NCI-H345 treated with DMSO at 0.1 percent for 48 hours (cell line): ENCODE data around the gene TOE1.
"Not testable (repeated sequence)": the region's sequence is repeated elsewhere in the genome, so short reads cannot be mapped to it uniquely, and the experiment has no call there.

ENCODE experiments used
- DNase-seq: peaks from one replicate; lab custom pipeline; 2025; ENCODE audit not compliant: unreplicated experiment; lab: John Stamatoyannopoulos, UW

TOE1 gene

DNA sequence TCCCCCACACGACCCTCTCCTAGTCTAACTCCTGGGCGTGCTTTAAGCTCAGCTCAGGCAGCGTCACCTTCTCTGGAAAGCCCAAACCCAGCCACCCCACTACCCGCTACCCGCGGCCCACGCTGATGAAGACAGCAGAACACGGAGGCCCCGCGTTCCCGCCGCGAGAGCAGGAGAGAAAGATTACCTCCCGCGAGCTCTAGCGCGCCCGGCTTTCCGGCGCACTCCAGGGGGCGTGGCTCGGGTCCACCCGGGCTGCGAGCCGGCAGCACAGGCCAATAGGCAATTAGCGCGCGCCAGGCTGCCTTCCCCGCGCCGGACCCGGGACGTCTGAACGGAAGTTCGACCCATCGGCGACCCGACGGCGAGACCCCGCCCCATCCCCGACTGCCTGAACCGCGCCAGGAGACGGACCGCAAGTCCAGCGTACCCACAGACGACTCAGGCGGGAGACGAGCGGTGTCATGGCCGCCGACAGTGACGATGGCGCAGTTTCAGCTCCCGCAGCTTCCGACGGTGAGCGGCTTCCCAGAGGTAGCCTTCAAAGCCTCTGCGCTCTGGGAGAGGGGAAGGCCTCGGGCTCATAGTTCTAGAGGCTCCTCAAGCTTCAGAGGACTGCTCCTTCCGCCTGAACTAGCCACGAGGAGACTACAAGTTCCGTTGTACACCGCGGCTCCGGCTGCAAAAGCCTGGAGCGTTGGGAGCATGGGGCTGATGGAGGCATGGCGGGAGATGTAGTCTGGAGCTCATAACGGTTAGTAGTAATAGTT lies at the start of gene TOE1, which contains the start of gene MUTYH:
TSS of gene TOE1 (plus strand) at position 382 of the 770 bp plus-strand sequence. CDS start at position 465, 83 bp downstream.
TSS of gene MUTYH (minus strand) at position 652 of the 770 bp plus-strand sequence. CDS start 5,935 bp downstream, outside the sequence.
- DNase-seq = peak; percentile 85

DNA sequence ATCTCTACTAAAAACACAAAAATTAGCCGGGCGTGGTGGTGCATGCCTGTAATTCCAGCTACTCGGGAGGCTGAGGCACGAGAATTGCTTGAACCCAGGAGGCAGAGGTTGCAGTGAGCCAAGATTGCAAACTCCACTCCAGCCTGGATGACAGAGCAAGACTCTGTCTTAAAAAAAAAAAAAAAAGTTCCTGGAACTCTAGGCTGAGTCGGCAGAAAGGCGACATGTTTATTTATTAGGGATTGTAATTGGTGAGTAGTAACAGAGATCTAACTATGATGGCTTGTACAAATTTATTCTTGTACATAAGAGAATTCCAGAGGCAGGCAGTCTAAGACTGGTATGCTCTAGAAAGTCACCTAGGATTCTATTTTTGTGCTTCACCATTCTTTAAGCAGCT lies 49.0 kb upstream of the TOE1 start:
- not testable (repeated sequence) for DNase-seq

DNA sequence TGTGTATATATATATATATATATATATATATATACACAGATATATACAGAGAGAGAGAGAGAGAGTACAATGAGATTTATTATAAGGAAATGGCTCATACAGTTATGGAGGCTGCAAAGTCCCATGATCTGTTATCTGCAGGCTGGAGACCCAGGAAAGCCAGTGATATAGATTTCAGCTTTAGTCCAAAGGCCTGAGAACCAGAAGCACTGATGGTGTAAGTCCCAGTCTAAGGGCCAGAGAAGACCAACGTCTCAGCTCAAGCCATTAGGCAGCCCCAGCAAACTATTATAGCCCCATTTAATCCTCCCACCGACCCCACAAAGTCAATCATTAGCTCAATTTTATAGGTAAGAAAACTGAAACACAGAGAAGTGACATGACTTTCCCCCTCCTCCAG lies 48.3 kb upstream of the TOE1 start:
- DNase-seq = no peak

DNA sequence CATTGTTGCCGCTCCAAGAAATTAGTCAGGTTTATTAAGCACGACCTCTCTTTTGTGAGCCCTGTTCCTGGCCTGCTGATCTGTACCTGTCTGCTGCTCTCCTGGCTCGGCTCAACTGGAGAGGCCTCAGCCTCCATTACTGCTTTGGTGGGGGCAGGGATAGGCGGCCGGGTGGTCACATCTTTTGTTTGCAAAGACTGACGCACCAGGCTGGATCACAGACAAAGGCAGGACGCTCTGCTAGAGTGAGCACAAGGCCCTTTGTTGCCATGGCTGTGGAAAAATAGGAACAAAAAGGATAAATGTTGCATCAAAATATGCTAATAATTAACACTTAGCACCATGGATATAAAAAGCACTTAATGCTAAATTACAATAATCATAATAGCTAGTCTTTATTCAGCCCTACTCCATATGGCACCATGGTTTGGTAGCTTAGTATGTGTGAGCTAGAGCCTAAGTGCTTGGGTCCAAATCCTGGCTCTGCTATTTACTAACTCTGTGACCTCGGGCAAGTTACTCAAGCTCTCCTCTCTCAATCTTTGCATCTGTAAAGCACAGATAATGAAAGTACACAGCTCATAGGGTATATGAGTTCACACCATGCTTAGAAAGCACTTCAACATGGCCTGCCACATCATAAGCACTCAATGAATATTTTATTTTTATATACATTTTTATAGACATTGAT lies 42.2 kb upstream of the TOE1 start:
- DNase-seq = no peak

DNA sequence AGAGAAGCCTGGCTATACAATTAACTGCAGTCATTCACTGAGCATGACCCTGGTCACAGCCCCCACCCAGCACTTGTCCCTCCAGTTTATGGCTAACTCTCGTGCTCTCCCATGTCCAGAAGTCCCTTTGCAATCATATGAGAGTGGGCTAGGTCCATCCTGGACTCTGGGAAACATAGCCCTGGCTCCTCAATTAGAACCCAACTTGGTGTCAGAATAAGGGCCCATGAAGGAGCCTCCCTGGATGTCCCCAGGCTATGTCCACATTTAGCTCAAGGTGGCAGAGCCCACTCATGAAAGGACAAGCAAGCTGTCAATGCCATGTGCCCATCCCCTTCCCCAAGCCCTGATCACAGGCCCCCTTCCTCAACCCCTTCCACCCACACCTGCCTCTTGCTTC lies 40.7 kb upstream of the TOE1 start:
- DNase-seq = no peak

DNA sequence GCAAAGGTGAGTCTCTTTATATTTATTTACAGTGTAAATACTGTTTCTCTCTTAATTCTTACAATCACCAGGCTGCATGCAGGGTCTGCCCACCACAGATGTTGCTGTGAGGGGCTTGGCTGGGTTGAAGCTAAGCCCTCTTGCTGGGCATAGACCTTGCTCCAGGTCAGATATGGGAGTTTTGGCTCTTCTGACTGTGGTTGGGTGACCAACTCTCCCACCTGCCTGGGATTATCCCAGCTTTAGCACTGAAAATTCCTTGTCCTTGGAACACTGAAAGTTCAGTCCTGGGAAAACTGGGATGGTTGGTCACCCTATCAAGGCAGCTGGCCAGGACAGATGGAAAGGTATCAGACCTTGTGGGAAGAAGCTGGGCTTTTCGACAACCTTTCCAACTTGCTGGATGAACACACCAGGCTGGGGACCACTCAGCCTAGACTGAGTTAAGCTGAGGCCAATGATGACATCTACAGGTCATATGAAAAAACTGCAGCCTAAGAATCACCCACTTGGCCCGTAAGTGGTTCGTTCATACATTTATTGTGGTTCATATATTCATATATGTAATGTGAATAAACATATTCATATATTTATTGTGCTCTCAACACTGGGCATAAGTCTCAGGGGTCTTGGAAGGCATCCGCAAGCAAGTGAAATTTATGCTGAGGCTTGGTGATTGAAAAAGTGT lies 39.8 kb upstream of the TOE1 start:
- peak; percentile 72 for DNase-seq

DNA sequence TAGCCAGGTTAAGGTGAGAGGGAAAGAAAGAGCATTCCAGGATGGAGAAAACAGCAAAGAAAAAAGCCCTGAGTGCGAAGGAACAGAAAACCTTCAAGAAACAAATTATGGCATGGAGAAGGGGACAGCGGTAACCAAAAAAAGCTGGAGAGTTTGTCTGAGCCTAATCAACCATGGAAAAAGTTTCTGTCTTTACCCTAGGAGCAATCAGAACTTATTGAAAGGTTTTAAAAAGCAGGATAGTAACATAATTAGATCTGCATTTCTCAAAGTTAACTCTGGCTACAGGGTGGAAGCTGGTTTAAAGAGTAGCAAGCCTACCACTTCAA lies 39.3 kb upstream of the TOE1 start:
- no peak for DNase-seq

DNA sequence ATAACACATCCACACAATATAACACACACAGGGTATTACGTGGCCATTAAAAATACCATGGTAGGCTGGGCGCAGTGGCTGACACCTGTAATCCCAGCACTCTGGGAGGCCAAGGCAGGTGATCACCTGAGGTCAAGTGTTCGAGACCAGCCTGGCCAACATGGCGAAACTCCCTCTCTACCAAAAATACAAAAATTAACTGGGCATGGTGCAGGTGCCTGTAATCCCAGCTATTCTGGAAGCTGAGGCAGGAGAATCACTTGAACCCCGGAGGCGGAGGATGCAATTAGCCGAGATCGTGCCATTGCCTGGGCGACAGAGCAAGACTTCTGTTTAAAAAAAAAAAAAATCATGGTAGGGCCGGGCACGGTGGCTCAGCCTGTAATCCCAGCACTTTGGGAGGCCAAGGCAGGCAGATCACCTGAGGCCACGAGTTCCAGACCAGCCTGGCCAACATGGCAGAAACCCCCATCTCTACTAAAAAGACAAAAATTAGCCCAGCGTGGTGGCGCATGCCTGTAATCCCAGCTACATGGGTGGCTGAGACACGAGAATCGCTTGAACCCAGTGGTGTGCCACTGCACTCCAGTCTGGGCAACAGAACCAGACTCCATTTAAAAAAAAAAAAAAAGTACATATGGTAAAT lies 37.3 kb upstream of the TOE1 start:
- DNase-seq = no peak

DNA sequence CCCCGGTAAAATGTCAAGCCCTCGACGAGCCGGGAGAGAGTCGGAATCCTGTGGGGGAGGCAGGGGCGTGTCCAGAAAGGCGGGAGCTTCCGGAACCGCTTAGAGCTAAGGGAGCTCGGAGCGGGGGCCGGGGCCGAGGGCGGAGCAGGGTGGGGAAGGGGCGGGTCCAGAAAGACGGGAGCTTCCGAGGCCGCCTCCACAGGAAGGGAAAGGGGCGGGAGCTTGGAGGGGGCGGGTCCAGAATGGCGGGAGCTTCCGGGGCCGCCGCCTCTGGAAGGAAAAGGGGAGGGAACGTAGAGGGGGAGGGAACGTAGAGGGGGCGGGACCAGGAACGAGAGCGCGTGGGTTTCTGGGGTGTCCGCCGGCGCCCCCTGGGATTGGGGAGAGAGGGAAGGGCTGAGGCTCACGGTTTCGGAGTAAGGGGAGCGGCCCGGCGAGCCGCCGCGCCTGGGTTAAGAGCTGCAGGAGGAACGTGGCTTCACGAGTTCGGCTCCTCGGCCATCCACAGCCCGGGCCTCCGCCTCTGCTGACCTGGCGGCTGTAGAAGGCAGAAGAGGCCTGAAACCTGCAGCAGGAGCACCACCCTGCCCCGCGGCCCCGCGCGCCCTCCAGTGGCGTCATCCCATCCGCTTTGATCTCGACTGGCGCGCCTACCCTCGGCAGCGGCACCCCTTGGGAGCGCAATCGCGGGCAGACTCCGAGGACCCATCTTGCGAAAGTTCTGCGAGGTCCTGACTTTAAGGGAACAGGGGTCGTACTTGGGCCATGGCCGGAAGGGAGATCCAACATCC lies 36.3 kb upstream of the TOE1 start:
- peak; percentile 86 for DNase-seq

DNA sequence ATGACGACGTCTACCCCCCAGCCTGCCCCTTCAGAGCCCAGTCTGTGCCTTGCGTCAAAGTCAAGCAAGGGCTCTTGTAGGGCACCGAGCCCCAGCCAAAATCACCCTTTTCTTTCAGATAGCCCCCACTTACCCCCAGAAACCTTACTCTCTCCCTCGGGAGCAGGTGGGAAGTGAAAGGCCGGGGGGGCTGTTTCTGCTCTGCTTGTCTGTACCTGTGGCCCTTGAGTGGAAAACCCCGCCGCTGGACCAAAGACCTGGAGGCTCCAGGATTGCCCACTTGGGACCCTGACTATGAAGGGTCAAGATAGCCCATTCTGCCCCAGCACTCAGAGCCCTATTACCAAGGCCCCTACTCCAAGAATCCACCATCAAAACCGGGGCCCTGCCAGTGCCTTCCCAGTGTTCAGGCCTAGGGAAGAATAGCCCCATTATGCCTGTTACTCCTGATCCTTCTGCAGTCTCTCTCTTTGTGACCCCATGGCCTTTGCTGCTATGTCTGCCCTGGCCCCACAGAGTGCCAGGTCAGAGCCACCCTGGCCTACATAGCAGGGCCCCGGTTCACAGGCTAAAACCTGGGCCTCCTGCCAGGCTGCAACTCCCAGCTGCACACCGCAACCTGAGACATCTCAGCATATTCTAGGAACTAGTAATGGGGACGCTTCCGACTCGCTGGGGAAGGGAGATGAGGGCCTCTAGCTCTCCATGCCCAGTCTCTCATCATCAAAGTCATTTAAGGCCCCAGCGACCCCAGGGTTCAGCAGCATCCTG lies 35.5 kb upstream of the TOE1 start:
- no peak for DNase-seq

DNA sequence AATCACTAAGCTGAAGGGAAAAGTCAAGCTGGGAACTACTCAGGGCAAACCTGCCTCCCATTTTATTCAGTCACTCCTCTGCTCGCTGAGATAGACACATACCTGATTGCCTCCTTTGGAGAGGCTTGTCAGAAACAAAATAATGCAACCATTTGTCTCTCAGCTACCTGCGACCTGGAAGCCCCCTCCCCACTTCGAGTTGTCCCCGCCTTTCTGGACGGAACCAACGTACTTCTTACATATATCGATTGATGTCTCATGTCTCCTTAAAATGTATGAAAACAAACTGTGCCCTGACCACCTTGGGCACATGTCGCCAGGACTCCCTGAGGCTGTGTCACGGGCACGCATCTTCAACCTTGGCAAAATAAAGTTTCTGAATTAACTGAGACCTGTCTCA lies 34.7 kb upstream of the TOE1 start:
- no peak for DNase-seq

DNA sequence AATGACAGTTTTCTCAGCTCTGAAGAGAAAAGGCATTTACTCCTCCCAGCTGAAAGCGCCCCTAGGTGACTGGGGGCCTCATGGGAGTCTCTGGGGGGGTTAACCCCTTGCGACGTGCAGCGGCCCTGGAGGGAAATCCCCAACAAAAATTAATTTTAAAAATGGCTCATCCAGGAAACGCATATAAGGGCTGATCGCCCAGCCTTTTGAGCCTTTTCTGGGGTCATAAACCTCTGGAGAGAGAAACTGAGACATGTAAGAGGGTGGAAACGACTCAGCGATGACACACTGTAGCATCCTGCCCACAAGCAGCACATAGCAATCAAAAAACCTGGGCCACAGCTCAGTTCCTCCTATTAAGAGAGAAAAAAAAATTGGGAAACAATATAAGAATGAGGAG lies 33.7 kb upstream of the TOE1 start:
- DNase-seq = no peak

DNA sequence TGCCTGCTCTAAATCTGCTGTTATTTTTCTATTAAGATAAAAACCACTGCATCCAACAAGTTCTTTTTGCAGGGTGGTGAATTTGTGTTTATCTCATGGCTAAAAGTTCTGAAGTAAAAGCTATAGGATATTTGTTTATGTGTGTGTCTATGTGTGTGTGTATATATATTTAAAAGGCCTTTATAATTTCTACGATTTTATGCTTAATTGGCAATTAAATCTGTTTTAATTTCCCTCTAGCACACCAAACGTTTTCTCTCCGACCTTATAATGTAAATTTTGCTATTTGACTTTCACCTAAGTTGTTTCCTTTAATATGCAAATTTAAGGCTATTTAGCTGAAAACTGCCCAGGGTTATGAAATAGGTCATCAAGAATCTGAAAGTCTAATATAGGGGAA lies 33.1 kb upstream of the TOE1 start:
- no peak for DNase-seq

DNA sequence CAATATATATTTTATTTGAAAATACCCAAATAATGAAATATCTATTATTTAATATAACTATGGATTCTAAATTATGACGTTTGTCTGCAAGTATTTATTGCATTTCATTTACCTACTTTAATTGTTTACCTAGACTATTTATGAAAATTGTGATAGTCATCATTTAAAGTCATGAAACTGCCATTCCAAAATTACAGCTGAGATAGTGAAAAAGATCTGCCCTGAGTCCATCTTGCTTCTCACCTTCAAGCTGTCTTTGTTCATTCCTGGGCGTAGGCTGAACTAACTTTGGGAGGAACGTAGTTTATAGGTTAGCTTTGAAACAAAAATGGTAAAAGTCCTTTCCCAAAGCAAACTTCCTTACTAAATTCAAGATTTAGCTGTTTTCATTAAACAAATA lies 25.7 kb upstream of the TOE1 start:
- DNase-seq = no peak

DNA sequence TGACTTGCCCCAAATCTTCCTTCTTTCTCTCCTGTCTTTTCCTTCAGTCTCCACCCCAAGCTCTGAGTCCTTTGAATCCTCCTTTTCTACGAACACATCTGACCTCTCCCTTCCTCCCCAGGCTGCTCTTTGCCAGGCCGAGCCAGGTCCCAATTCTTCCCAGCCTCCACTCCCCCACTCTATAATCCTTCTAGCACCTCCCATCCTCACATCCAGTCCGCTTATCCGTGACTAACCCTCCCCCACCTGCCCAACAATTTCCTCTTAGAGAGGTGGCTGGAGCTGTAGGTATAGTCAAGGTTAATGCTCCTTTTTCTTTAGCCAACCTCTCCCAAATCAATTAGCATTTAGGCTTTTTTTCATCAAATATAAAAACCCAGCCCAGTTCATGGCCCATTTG lies 22.8 kb upstream of the TOE1 start:
- no peak for DNase-seq

DNA sequence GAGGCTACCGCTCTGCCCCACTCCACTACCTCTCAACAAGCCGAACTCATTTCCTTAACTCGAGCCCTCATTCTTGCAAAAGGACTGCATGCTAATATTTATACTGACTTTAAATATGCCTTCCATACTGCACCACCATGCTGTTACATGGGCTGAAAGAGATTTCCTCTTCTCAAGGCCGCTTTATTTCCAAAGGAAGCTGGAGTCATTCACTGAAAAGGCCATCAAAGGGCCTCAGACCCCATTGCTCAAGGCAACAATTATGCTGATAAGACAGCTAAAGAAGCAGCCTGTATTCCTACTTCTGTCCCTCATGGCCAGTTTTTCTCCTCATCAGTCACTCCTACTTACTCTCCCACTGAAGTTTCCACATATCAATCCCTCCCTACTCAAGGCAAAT lies 20.2 kb upstream of the TOE1 start:
- DNase-seq = no peak

DNA sequence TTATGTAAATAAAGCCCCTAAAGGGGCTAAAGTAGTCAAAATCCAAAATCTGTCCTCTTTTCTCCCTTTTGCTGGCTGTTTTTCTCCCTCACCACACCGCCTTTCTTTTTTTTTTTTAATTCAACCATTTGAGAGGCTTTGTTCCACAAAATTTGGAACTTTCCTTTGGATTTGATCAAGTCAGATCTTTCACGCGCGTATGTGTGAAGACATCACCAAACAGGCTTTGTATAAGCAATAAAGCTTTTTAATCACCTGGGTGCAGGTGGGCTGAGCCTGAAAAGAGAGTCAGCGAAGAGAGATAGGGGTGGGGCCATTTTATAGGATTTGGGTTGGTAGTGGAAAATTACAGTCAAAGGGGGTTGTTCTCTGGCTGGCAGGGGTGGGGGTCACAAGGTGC lies 18.5 kb upstream of the TOE1 start:
- DNase-seq = no peak

DNA sequence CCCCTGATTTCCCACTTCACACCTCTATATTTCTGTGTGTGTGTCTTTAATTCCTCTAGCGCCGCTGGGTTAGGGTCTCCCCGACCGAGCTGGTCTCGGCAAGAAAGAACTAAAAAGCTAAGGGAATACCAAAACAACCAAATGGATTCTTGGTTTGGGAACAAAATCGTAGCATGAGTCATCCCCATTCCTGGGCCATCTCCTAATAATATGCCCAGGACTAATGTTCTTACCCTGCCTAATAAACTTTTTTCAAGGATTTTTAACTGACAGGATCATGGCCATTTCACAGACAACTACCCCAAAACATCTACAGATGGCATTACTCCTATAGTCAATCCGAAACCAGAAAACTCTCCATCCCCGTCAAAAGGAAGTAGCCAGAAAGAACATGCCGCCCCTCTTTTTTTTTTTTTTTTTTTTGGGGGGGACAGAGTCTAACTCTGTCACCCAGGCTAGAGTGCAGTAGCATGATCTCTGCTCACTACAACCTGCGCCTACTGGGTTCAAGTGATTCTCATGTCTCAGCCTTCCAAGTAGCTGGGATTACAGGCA lies 17.4 kb upstream of the TOE1 start:
- no peak for DNase-seq

DNA sequence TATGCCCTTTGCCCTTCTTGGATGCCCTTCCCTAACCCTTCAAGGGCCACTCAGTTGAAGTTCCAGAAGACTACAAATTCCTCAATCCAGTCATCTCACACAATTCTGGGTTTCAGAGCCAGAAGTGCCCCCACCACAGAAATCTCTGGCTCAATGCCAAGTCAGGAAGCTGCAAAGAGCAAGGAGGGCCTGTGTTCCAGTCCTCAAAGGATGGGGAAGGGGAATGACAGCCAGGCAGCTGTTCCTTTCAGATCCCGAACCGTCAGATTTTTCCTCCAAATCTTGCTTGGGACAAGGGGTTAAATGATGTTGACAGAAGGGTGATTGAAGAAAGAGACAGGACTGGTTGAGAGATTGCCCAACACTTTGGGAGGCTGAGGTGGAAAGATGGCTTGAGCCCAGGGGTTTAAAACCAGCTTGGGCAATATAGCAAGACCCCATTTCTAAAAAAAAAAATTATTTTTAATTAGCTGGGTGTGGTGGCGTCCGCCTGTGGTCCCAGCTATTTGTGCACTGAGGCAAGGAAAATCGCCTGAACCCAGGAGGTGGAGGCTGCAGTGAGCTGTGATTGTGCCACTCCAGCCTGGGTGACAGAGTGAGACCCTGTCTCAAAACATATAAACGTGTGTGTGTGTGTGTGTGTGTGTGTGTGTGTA lies 14.0 kb upstream of the TOE1 start:
- no peak for DNase-seq
